Mucosa of descending colon (tissue), 3 donors: ENCODE measurements around the gene USP6. TPM values are rescaled to one million over a fixed set of nuclear protein-coding genes. Genes with fewer than 3 reads are reported as not detected.

ENCODE experiments used
- ATAC-seq: fragments of 200-7000 bp; cut with Tn5 transposase; one replicate; pipeline ENCODE4 v1.9.1; 2020; ENCODE audit warnings: mild to moderate bottlenecking, moderate library complexity
- DNase-seq, 3 donors: peaks; one replicate each; pipeline ENCODE4 v3.0.0-alpha.2; 2020
- H3K36me3 ChIP-seq: fragments of 200-600 bp; one replicate; pipeline ENCODE4 v1.8.0; 2021; ENCODE audit warnings: low read depth, mild to moderate bottlenecking
- H3K4me1 ChIP-seq: fragments of 200-600 bp; one replicate; pipeline ENCODE4 v1.8.0; 2021; ENCODE audit warnings: low read depth, mild to moderate bottlenecking
- H3K4me3 ChIP-seq: fragments of 200-600 bp; one replicate; pipeline ENCODE4 v1.8.0; 2021; ENCODE audit warnings: mild to moderate bottlenecking
- H3K9me3 ChIP-seq: fragments of 200-600 bp; one replicate; pipeline ENCODE4 v1.8.0; 2021; ENCODE audit warnings: mild to moderate bottlenecking
- CTCF ChIP-seq: fragments of 200-600 bp; IDR thresholded peaks from one replicate; pipeline ENCODE4 v1.8.0; 2022; ENCODE audit warnings: antibody characterized with exemption, mild to moderate bottlenecking
- intact Hi-C, 2 donors: fragments of 100-400 bp; cut with DNase I in 1 of 2; cut with micrococcal nuclease in 1 of 2; formaldehyde crosslinking; loops; one replicate each; pipeline versions ENCODE4 v1.11.0 to v1.11.1; 2022; cut with DNase I, micrococcal nuclease
- total RNA-seq, 3 donors: library from RNA; stranded (reverse); fragmentation: NEBNext Ultra II Directional in 2 of 3; extraction: Animal tissue kit (Norgen Biotek cat#: 25700) in 2 of 3; gene quantifications; one replicate each; pipeline versions ENCODE4 v1.2.1 to v1.2.4, GENCODE V29; 2021 to 2023
- donor health status: DM: no; HTN: no; CAD: no; lungs with moderate emphysema.
- donor health status: DM: no; HTN: no; CAD: no.
- donor health status: DM: no; HTN: yes; CAD: no.

USP6 gene
- total RNA-seq, 3 donors from 2014 or later: 0.09 to 0.10 TPM; not detected in 1

- no peak for ATAC-seq
- no peak for TF ChIP-seq CTCF
- intact Hi-C loops: no loop called here
- Histone ChIP-seq H3K36me3 (no peaks in the 10 kb centered on the region), H3K4me1 (peaks cover 4% of the 10 kb centered on the region), H3K4me3 (no peak overlapping the region), H3K9me3 (no peaks in the 10 kb centered on the region)
- no peak for DNase-seq
These were observed 84.5 kb downstream of the USP6 start for GRCh38 chr17:5200360-5200759.

GRCh38 chr17:5201011-5201410, 85.2 kb downstream of the USP6 start:
- no peaks in the 10 kb centered on the region for H3K9me3 ChIP-seq
- TF ChIP-seq CTCF: no peak
- no peaks in the 10 kb centered on the region for H3K36me3 ChIP-seq
- DNase-seq (no peak), ATAC-seq (no peak)
- no peak overlapping the region for H3K4me3 ChIP-seq
- intact Hi-C loops: no loop called here
- H3K4me1 ChIP-seq: peaks cover 4% of the 10 kb centered on the region

- Histone ChIP-seq H3K36me3 (no peaks in the 10 kb centered on the region), H3K4me3 (no peak overlapping the region), H3K9me3 (no peaks in the 10 kb centered on the region), H3K4me1 (peaks cover 4% of the 10 kb centered on the region)
- no peak for TF ChIP-seq CTCF
- intact Hi-C loops: no loop called here
- ATAC-seq (no peak), DNase-seq (no peak)
These were observed 87.5 kb downstream of the USP6 start for GRCh38 chr17:5203178-5203907.

DNA sequence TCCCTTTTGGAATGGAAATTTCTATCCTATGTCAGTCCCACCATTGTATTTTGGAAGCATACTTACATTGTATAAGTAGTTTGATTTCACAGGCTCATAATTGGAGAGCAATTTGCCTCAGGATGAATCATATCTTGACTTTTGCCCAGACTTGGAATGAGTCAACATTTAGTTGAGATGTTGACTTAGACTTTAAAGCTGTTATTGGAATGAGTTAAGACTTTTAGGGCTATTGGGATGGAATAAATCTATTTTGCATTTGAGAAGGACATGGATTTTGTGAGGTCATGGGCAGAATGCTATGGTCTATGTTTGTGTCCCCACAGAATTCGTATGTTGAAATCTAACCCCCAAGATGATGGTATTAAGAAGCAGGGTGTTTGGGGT, 88.1 kb downstream of the USP6 start:
- intact Hi-C loops: no loop called here
- H3K4me3 ChIP-seq: no peak overlapping the region
- H3K36me3 ChIP-seq: no peaks in the 10 kb centered on the region
- H3K9me3 ChIP-seq: no peaks in the 10 kb centered on the region
- TF ChIP-seq CTCF: no peak
- ATAC-seq: peak; percentile 88
- H3K4me1 ChIP-seq: peaks cover 4% of the 10 kb centered on the region
- no peak for DNase-seq

GRCh38 chr17:5209396-5209795, 93.6 kb downstream of the USP6 start:
- H3K4me1 ChIP-seq: no peaks in the 10 kb centered on the region
- no peak for DNase-seq
- no peak for TF ChIP-seq CTCF
- H3K36me3 ChIP-seq: no peaks in the 10 kb centered on the region
- H3K4me3 ChIP-seq: no peak overlapping the region
- no peak for ATAC-seq
- intact Hi-C loops: no loop called here
- H3K9me3 ChIP-seq: no peaks in the 10 kb centered on the region

- intact Hi-C loops: no loop called here
- H3K4me1 ChIP-seq: no peaks in the 10 kb centered on the region
- TF ChIP-seq CTCF: no peak
- ATAC-seq (peak; percentile 19), DNase-seq (no peak)
- H3K4me3 ChIP-seq: no peak overlapping the region
- H3K36me3 ChIP-seq: no peaks in the 10 kb centered on the region
- H3K9me3 ChIP-seq: no peaks in the 10 kb centered on the region
These were observed 94.3 kb downstream of the USP6 start for GRCh38 chr17:5210091-5210490.
